Chondrocyte (in vitro differentiated cells): ENCODE measurements around the gene HBG2. TPM values are rescaled to one million over a fixed set of nuclear protein-coding genes. Genes with fewer than 3 reads are reported as not detected.

Experiments
- DNase-seq: peaks from one replicate; pipeline ENCODE4 v3.0.0; 2021; ENCODE audit warnings: mixed read lengths, low spot score
- H3K27ac Mint-ChIP-seq: one replicate; pipeline ENCODE4 v1.8.0; 2021; ENCODE audit warnings: mild to moderate bottlenecking, moderate library complexity, mixed read lengths; ENCODE audit not compliant: unreplicated experiment
- H3K27me3 Mint-ChIP-seq: 2 replicates; pipeline ENCODE4 v1.8.0; 2021; ENCODE audit warnings: low read depth, mixed read lengths
- H3K36me3 Mint-ChIP-seq: 2 replicates; pipeline ENCODE4 v1.8.0; 2021; ENCODE audit warnings: low read depth, mixed read lengths
- H3K4me1 Mint-ChIP-seq: 2 replicates; pipeline ENCODE4 v1.8.0; 2021; ENCODE audit warnings: low read depth, mild to moderate bottlenecking, mixed read lengths
- H3K4me3 Mint-ChIP-seq: one replicate; pipeline ENCODE4 v1.8.0; 2021; ENCODE audit warnings: mild to moderate bottlenecking, moderate library complexity, mixed read lengths; ENCODE audit not compliant: unreplicated experiment
- H3K9me3 Mint-ChIP-seq: 2 replicates; pipeline ENCODE4 v1.8.0; 2021; ENCODE audit warnings: low read depth, mixed read lengths
- CTCF ChIP-seq: fragments of 200-600 bp; sonication (generic); IDR thresholded peaks from 2 replicates; pipeline ENCODE4 v1.5.0; 2021; ENCODE audit warnings: antibody characterized with exemption, mild to moderate bottlenecking, moderate library complexity
- total RNA-seq: library from RNA; stranded (reverse); gene quantifications from 3 replicates; pipeline ENCODE4 v1.2.1, GENCODE V29; 2021

The HBG2 gene
- total RNA-seq, 1 donor from 2014 or later = not detected

GRCh38 chr11:5282628-5283027 lies 28.0 kb upstream of the HBG2 start:
- H3K9me3 Mint-ChIP-seq = no peaks in the 10 kb centered on the region
- H3K4me3 Mint-ChIP-seq = no peak overlapping the region
- H3K27ac Mint-ChIP-seq = no peak overlapping the region
- H3K36me3 Mint-ChIP-seq = no peaks in the 10 kb centered on the region
- peaks cover 8% of the 10 kb centered on the region for H3K4me1 Mint-ChIP-seq
- DNase-seq = no peak
- H3K27me3 Mint-ChIP-seq = no peaks in the 10 kb centered on the region
- TF ChIP-seq CTCF = no peak

- DNase-seq = no peak
- Mint-ChIP-seq H3K27ac (no peak overlapping the region), H3K27me3 (no peaks in the 10 kb centered on the region), H3K9me3 (no peaks in the 10 kb centered on the region), H3K4me1 (peaks cover 8% of the 10 kb centered on the region), H3K36me3 (no peaks in the 10 kb centered on the region), H3K4me3 (no peak overlapping the region)
- TF ChIP-seq CTCF = no peak
Measured at GRCh38 chr11:5281596-5281995, 27.0 kb upstream of the HBG2 start.

- no peak overlapping the region for H3K4me3 Mint-ChIP-seq
- no peak for TF ChIP-seq CTCF
- no peaks in the 10 kb centered on the region for H3K36me3 Mint-ChIP-seq
- no peak for DNase-seq
- H3K9me3 Mint-ChIP-seq = no peaks in the 10 kb centered on the region
- H3K27me3 Mint-ChIP-seq = no peaks in the 10 kb centered on the region
- H3K4me1 Mint-ChIP-seq = peaks cover 8% of the 10 kb centered on the region
- H3K27ac Mint-ChIP-seq = peak overlapping the region; percentile 86
Measured at GRCh38 chr11:5280582-5281102, 26.1 kb upstream of the HBG2 start.

- H3K4me1 Mint-ChIP-seq = peaks cover 8% of the 10 kb centered on the region
- no peaks in the 10 kb centered on the region for H3K27me3 Mint-ChIP-seq
- no peaks in the 10 kb centered on the region for H3K36me3 Mint-ChIP-seq
- H3K4me3 Mint-ChIP-seq = no peak overlapping the region
- no peak for DNase-seq
- no peaks in the 10 kb centered on the region for H3K9me3 Mint-ChIP-seq
- H3K27ac Mint-ChIP-seq = peak overlapping the region; percentile 63
- no peak for TF ChIP-seq CTCF
Measured at GRCh38 chr11:5279471-5280090, 25.0 kb upstream of the HBG2 start.

GRCh38 chr11:5277807-5278382 lies 23.3 kb upstream of the HBG2 start:
- Mint-ChIP-seq H3K4me3 (no peak overlapping the region), H3K4me1 (peaks cover 8% of the 10 kb centered on the region), H3K27me3 (no peaks in the 10 kb centered on the region), H3K36me3 (no peaks in the 10 kb centered on the region), H3K9me3 (no peaks in the 10 kb centered on the region), H3K27ac (no peak overlapping the region)
- no peak for DNase-seq
- TF ChIP-seq CTCF = no peak
